ENCODE results near the gene C3orf18. TPM values are rescaled to one million over a fixed set of nuclear protein-coding genes. Genes with fewer than 3 reads are reported as not detected.

C3orf18 gene
- total and polyA plus RNA-seq, 9 of the 15 experiments (the other 6 are each of a cell fraction or from before 2014, with no cell fraction given) = 0.01 to 2.3 (median 0.94) TPM

GRCh38 chr3:50587373-50587772 lies 19.8 kb upstream of the C3orf18 start (continued):
- TF ChIP-seq, protein P1, sequence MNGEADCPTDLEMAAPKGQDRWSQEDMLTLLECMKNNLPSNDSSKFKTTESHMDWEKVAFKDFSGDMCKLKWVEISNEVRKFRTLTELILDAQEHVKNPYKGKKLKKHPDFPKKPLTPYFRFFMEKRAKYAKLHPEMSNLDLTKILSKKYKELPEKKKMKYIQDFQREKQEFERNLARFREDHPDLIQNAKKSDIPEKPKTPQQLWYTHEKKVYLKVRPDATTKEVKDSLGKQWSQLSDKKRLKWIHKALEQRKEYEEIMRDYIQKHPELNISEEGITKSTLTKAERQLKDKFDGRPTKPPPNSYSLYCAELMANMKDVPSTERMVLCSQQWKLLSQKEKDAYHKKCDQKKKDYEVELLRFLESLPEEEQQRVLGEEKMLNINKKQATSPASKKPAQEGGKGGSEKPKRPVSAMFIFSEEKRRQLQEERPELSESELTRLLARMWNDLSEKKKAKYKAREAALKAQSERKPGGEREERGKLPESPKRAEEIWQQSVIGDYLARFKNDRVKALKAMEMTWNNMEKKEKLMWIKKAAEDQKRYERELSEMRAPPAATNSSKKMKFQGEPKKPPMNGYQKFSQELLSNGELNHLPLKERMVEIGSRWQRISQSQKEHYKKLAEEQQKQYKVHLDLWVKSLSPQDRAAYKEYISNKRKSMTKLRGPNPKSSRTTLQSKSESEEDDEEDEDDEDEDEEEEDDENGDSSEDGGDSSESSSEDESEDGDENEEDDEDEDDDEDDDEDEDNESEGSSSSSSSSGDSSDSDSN (IDR thresholded peaks at IDR 0.05; ENCODE audit: borderline replicate concordance in 1 of 2, low read depth in 2 of 2, low read length in 2 of 2) = no peak

DNA sequence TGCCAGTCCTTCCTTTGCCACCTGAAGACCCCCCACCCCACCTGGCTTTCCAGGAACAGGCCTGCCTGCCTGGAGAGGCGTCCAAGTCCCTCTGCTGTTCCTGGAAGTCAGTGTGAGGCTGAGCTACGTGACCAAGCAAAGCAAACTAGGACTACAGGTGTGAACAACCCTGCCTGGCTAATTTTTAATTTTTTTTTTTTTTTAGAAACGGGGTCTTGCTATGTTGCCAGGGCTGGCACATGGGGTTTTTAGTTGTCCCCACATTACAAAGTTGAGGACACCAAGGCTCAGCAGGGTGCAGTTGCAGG lies 19.2 kb upstream of the C3orf18 start:
- Histone ChIP-seq H2AFZ (ENCODE audit: low read depth, low read length) (no peak overlapping the region), H3K27me3 (ENCODE audit: control insufficient read depth in 2 of 2, insufficient read depth in 2 of 2, low read length in 2 of 2) (no peaks in the 10 kb centered on the region), H3K9me3 (replicated peaks; ENCODE audit: control insufficient read depth, insufficient read depth, low read depth, low read length) (no peaks in the 10 kb centered on the region), H3K9me1 (ENCODE audit: control insufficient read depth, insufficient read depth, low read length) (no peaks in the 10 kb centered on the region), H3K4me2 (ENCODE audit: insufficient read depth, low read length) (no peak overlapping the region), H3K79me2 (ENCODE audit: control insufficient read depth, insufficient read depth, low read length) (no peaks in the 10 kb centered on the region), H3K36me3 (ENCODE audit: control insufficient read depth, insufficient read depth, low read length) (peaks cover 19% of the 10 kb centered on the region; the same call in 2 of the 3 replicates), H4K20me1 (replicated peaks; ENCODE audit: control insufficient read depth, insufficient read depth, low read length) (no peaks in the 10 kb centered on the region), H3K4me1 (replicated peaks in 1 of 2; ENCODE audit: control insufficient read depth in 2 of 2, insufficient read depth in 2 of 2, low read length in 2 of 2) (peaks cover 37 to 39% of the 10 kb centered on the region in 2 experiments), H3K27ac (ENCODE audit: extremely low read depth, low read depth, low read length) (peak overlapping the region; percentile 35; the same call in 1 of the 3 replicates), H3K9ac (ENCODE audit: insufficient read depth in 1 of 2, low read depth in 2 of 2, low read length in 2 of 2) (peak overlapping the region; percentile 14 to 68; a peak in 1 of 4 replicates), H3K4me3 (no peak overlapping the region)
- no TSS peak for BruUV-seq (replicated peaks)
- no peak for DNase-seq (ENCODE audit: extremely low read depth in 1 of 4, low spot score in 3 of 4)
- ChIA-PET POLR2A (interaction anchor here (0.6 to 2.3 kb wide), 6 partner anchors 9 to 1376 kb away, joined by 3 to 9 read pairs (median 4); partner anchors contain the start of gene HEMK1), CTCF (ENCODE audit: low intra/inter-chr PET ratio) (no interaction called here)
- intact Hi-C loops (cut with micrococcal nuclease) = no loop called here
- in situ Hi-C loops (cut with MboI) = no loop called here
- 37% methylated on average over 3 of the region's 3 CpGs for WGBS (ENCODE audit: insufficient coverage, low coverage, missing lambda C conversion rate)
- no peak for FAIRE-seq
- ATAC-seq = no peak
- no peak for TF ChIP-seq ZBTB8A (IDR thresholded peaks at IDR 0.05; ENCODE audit: partially characterized antibody)
- no peak for TF ChIP-seq CCAR2 (IDR thresholded peaks at IDR 0.05; ENCODE audit: low read depth, low read length)
- TF ChIP-seq SMAD4 (CRISPR knock-in tag; conservative IDR thresholded peaks at IDR 0.05) = no peak
